OCI-LY7 (cell line): ENCODE measurements around the gene ITSN1. TPM values are rescaled to one million over a fixed set of nuclear protein-coding genes. Genes with fewer than 3 reads are reported as not detected.

Source experiments
- BruUV-seq: library from RNA; stranded (reverse); fragments of 400-500 nt; replicated peaks from 2 replicates; lab custom pipeline; 2021; lab: Mats Ljungman, UMichigan
- CTCF ChIA-PET: fragments of 300-600 bp; sonication (Branson Sonifier 250); formaldehyde crosslinking; loops from one replicate; lab custom pipeline; 2022; ENCODE audit warnings: antibody characterized with exemption; ENCODE audit not compliant: unreplicated experiment; lab: Charles Lee
- POLR2A ChIA-PET: fragments of 300-600 bp; sonication (Branson Sonifier 250); formaldehyde crosslinking; loops from one replicate; lab custom pipeline; 2022; ENCODE audit warnings: antibody characterized with exemption; lab: Charles Lee
- DNase-seq: peaks from one replicate; pipeline ENCODE4 v3.0.0-alpha.2; 2015; ENCODE audit warnings: low spot score
- H2AFZ ChIP-seq: fragments of 200-600 bp; sonication (generic), shearing (Covaris generic); 2 replicates; pipeline ENCODE4 v1.6.1; 2014; ENCODE audit warnings: mild to moderate bottlenecking, antibody characterized with exemption, low read length, moderate library complexity
- H3K27ac ChIP-seq: fragments of 200-600 bp; sonication (generic); 2 replicates; pipeline ENCODE4 v1.5.1; 2014; ENCODE audit warnings: mixed run types, low read depth, mild to moderate bottlenecking, moderate library complexity, low read length, inconsistent platforms; ENCODE audit not compliant: poor library complexity, severe bottlenecking
- H3K36me3 ChIP-seq: fragments of 200-600 bp; sonication (generic); 2 replicates; pipeline ENCODE4 v1.6.1; 2014; ENCODE audit warnings: mild to moderate bottlenecking, antibody characterized with exemption, low read length, moderate library complexity, mixed read lengths; ENCODE audit not compliant: insufficient read depth
- H3K4me1 ChIP-seq: fragments of 200-600 bp; sonication (generic); 2 replicates; pipeline ENCODE4 v1.5.1; 2014; ENCODE audit warnings: mild to moderate bottlenecking, low read length; ENCODE audit not compliant: insufficient read depth, poor library complexity, severe bottlenecking
- H3K4me2 ChIP-seq: fragments of 200-600 bp; sonication (generic); 2 replicates; pipeline ENCODE4 v1.6.1; 2014; ENCODE audit warnings: mild to moderate bottlenecking, low read length
- H3K4me3 ChIP-seq: fragments of 200-600 bp; sonication (generic); 2 replicates; pipeline ENCODE4 v1.5.1; 2014; ENCODE audit warnings: mild to moderate bottlenecking, low read depth, low read length; ENCODE audit not compliant: poor library complexity, severe bottlenecking
- H3K79me2 ChIP-seq: fragments of 200-600 bp; sonication (generic); 2 replicates; pipeline ENCODE4 v1.6.1; 2016; ENCODE audit warnings: low read depth, mild to moderate bottlenecking, low read length, moderate library complexity, mixed read lengths; ENCODE audit not compliant: insufficient read depth
- H3K9me2 ChIP-seq: fragments of 200-600 bp; sonication (generic); 2 replicates; pipeline ENCODE4 v1.6.1; 2016; ENCODE audit warnings: mild to moderate bottlenecking, low read length, mixed read lengths; ENCODE audit not compliant: insufficient read depth
- H3K9me3 ChIP-seq: fragments of 200-600 bp; sonication (generic); 2 replicates; pipeline ENCODE4 v1.6.1; 2014; ENCODE audit warnings: mild to moderate bottlenecking, mixed run types, low read length, mixed read lengths
- H4K20me1 ChIP-seq: fragments of 200-600 bp; sonication (generic); 2 replicates; pipeline ENCODE4 v1.6.1; 2014; ENCODE audit warnings: mild to moderate bottlenecking, antibody characterized with exemption, low read length, moderate library complexity, mixed read lengths; ENCODE audit not compliant: insufficient read depth
- CTCF ChIP-seq: fragments of 200-600 bp; sonication (generic); conservative IDR thresholded peaks from 2 replicates; pipeline ENCODE4 v1.5.1; 2014; ENCODE audit warnings: mild to moderate bottlenecking, antibody characterized with exemption, low read length, moderate library complexity, mixed read lengths
- EZH2phosphoT487 ChIP-seq: fragments of 200-600 bp; sonication (generic); IDR thresholded peaks from 2 replicates; pipeline ENCODE4 v1.6.1; 2018; ENCODE audit warnings: low read depth, borderline replicate concordance, mild to moderate bottlenecking, mixed run types, antibody characterized with exemption, low read length, moderate library complexity, mixed read lengths
- intact Hi-C: fragments of 100-400 bp; cut with micrococcal nuclease; formaldehyde crosslinking; loops from one replicate; pipeline ENCODE4 v1.10.0; 2022; ENCODE audit not compliant: unreplicated experiment
- total RNA-seq, 2 experiments: library from RNA; depleted of rRNA in 1 of 2; stranded (reverse); fragments of >200 nt in 1 of 2; shearing (Covaris generic) in 1 of 2; gene quantifications; 2 replicates each; pipeline ENCODE4 v1.2.3, GENCODE V29; 2014 to 2022

The ITSN1 gene
- total RNA-seq, 2 experiments from 2014 or later = 0.60 to 5.9 TPM

- no peaks in the 10 kb centered on the region for H3K9me3 ChIP-seq
- H3K4me2 ChIP-seq = no peak overlapping the region
- ChIA-PET CTCF (no interaction called here), POLR2A (interaction anchor here (1.0 to 1.9 kb wide), 3 partner anchors 9 to 24 kb away, joined by 3 to 4 read pairs (median 4); no protein-coding TSS in a partner anchor)
- H3K4me3 ChIP-seq = no peak overlapping the region
- no peaks in the 10 kb centered on the region for H3K9me2 ChIP-seq
- no peaks in the 10 kb centered on the region for H4K20me1 ChIP-seq
- no TSS peak for BruUV-seq
- intact Hi-C loops = no loop called here
- peaks cover 40% of the 10 kb centered on the region for H3K36me3 ChIP-seq
- H3K27ac ChIP-seq = no peak overlapping the region
- DNase-seq = no peak
- no peaks in the 10 kb centered on the region for H3K79me2 ChIP-seq
- H2AFZ ChIP-seq = no peak overlapping the region
- TF ChIP-seq EZH2phosphoT487 (no peak), CTCF (no peak)
- H3K4me1 ChIP-seq = no peaks in the 10 kb centered on the region
Observed at GRCh38 chr21:33899199-33899598, 256.9 kb downstream of the ITSN1 start.

- POLR2A ChIA-PET = no interaction called here
- no peaks in the 10 kb centered on the region for H3K9me2 ChIP-seq
- TF ChIP-seq CTCF (peak; percentile 57), EZH2phosphoT487 (no peak)
- peaks cover 64% of the 10 kb centered on the region for H3K36me3 ChIP-seq
- H3K4me1 ChIP-seq = no peaks in the 10 kb centered on the region
- no peak overlapping the region for H2AFZ ChIP-seq
- no TSS peak for BruUV-seq
- no peaks in the 10 kb centered on the region for H3K9me3 ChIP-seq
- no peak overlapping the region for H3K4me2 ChIP-seq
- DNase-seq = peak; percentile 24
- H3K27ac ChIP-seq = no peak overlapping the region
- no peaks in the 10 kb centered on the region for H3K79me2 ChIP-seq
- intact Hi-C loops = no loop called here
- H3K4me3 ChIP-seq = no peak overlapping the region
- CTCF ChIA-PET = no interaction called here
- H4K20me1 ChIP-seq = no peaks in the 10 kb centered on the region
Observed at GRCh38 chr21:33901412-33902288, 259.3 kb downstream of the ITSN1 start.

GRCh38 chr21:33902349-33902748 is 260.0 kb downstream of the ITSN1 start:
- Histone ChIP-seq H2AFZ (no peak overlapping the region), H3K79me2 (no peaks in the 10 kb centered on the region), H3K36me3 (peaks cover 71% of the 10 kb centered on the region), H3K4me2 (no peak overlapping the region), H3K4me3 (no peak overlapping the region), H4K20me1 (no peaks in the 10 kb centered on the region), H3K4me1 (no peaks in the 10 kb centered on the region), H3K27ac (no peak overlapping the region), H3K9me3 (no peaks in the 10 kb centered on the region), H3K9me2 (no peaks in the 10 kb centered on the region)
- CTCF ChIA-PET = no interaction called here
- TF ChIP-seq EZH2phosphoT487 (no peak), CTCF (no peak)
- POLR2A ChIA-PET = no interaction called here
- no TSS peak for BruUV-seq
- no peak for DNase-seq
- intact Hi-C loops = no loop called here
